ENCODE results near the gene STAT3.

- TF ChIP-seq ZNF891 (CRISPR knock-in tag; IDR thresholded peaks at IDR 0.05) (no peak), CTCF (CRISPR knock-in tag; IDR thresholded peaks at IDR 0.05) (no peak), PTBP1 (IDR thresholded peaks at IDR 0.05; ENCODE audit: low read depth, low read length, poor library complexity, severe bottlenecking) (no peak), CENPX (CRISPR knock-in tag; IDR thresholded peaks at IDR 0.05) (no peak), CHD2 (IDR thresholded peaks at IDR 0.05; ENCODE audit: low read depth, low read length) (no peak), ZNF567 (CRISPR knock-in tag; IDR thresholded peaks at IDR 0.05; ENCODE audit: borderline replicate concordance) (no peak), POLR2A (IDR thresholded peaks at IDR 0.05; ENCODE audit: insufficient read depth in 1 of 2, low read depth in 2 of 2, low read length in 2 of 2) (no peak), FLYWCH1 (CRISPR knock-in tag; IDR thresholded peaks at IDR 0.05) (no peak), SRF (IDR thresholded peaks at IDR 0.05; ENCODE audit: low read depth, low read length) (no peak), KDM1A (CRISPR knock-in tag; IDR thresholded peaks at IDR 0.05) (no peak), TCF12 (IDR thresholded peaks at IDR 0.05) (no peak), TCF12 (CRISPR knock-in tag; IDR thresholded peaks at IDR 0.05) (no peak), LBX2 (CRISPR knock-in tag; IDR thresholded peaks at IDR 0.05; ENCODE audit: borderline replicate concordance) (no peak)
Observed at GRCh38 chr17:42316755-42317154, 71.5 kb downstream of the STAT3 start.
